ENCODE data around the gene CABLES2. TPM values are rescaled to one million over a fixed set of nuclear protein-coding genes. Genes with fewer than 3 reads are reported as not detected.

The CABLES2 gene
- total and polyA plus RNA-seq, 10 of the 15 experiments (the other 5 are each of a cell fraction or from before 2014, with no cell fraction given), result 2.2 to 14.9 (median 5.3) TPM

DNA sequence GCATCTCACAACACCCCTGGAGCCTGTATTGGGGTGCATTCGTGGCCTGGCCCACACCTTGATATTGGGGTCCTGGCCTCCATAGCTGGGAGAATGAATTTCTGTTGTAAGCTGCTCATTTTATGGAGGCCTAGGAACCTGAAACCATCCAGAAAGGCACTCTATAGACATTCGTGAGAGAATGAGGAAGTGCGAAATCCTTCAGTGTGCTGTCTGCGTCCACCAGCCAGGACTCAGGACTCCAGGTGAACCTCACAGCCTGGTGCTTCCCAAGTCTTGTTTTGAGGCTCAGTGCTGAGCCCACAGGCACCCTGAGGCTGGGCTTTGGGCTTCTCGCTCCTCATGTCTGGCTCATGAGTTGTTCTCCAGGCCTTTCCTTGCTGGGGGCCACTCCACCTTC, 32.1 kb upstream of the CABLES2 start:
- SMC1A ChIA-PET (ENCODE audit: uncharacterized antibody, unreplicated experiment), result no interaction called here
- Histone ChIP-seq H3K36me3 (ENCODE audit: control insufficient read depth in 2 of 2, insufficient read depth in 2 of 2, low read length in 1 of 2) (no peaks in the 10 kb centered on the region), H3K4me3 (no peak overlapping the region), H4K20me1 (ENCODE audit: control insufficient read depth, insufficient read depth) (no peaks in the 10 kb centered on the region), H3K27me3 (replicated peaks in 1 of 2; ENCODE audit: control insufficient read depth in 2 of 2, insufficient read depth in 2 of 2, low read length in 1 of 2) (peaks cover 0 to 12% of the 10 kb centered on the region in 2 experiments; a peak in 3 of 4 replicates), H3K79me2 (ENCODE audit: control insufficient read depth, insufficient read depth, low read length) (no peaks in the 10 kb centered on the region), H3K9ac (ENCODE audit: control insufficient read depth, insufficient read depth, low read length) (no peak overlapping the region), H3K4me1 (ENCODE audit: control insufficient read depth, insufficient read depth, low read length) (no peaks in the 10 kb centered on the region), H3K27ac (ENCODE audit: control insufficient read depth, insufficient read depth) (no peak overlapping the region), H2AFZ (ENCODE audit: control insufficient read depth, low read depth, low read length) (no peak overlapping the region), H3K4me2 (ENCODE audit: control insufficient read depth, insufficient read depth) (no peak overlapping the region), H3K9me3 (replicated peaks; ENCODE audit: control insufficient read depth, insufficient read depth, low read length) (no peaks in the 10 kb centered on the region)
- CTCF ChIA-PET, result no interaction called here
- BruUV-seq (replicated peaks), result no TSS peak
- 13% methylated on average over 5 of the region's 5 CpGs for WGBS (ENCODE audit: insufficient coverage, insufficient replicate concordance, low lambda C conversion rate, missing lambda C conversion rate)
- POLR2A ChIA-PET, result no interaction called here
- in situ Hi-C loops (cut with MboI) (no loop called here), intact Hi-C loops (cut with micrococcal nuclease; ENCODE audit: unreplicated experiment) (no loop called here)
- DNase-seq (ENCODE audit: low read depth, low spot score) (no peak), FAIRE-seq (no peak), ATAC-seq (peak; percentile 55; the same call in 2 of the 3 replicates)
- TF ChIP-seq SPI1 (IDR thresholded peaks at IDR 0.05; ENCODE audit: borderline replicate concordance, insufficient read depth, low read depth, low read length) (peak; percentile 93), SUZ12 (IDR thresholded peaks at IDR 0.05; ENCODE audit: unreplicated experiment) (no peak), SMC3 (IDR thresholded peaks at IDR 0.05; ENCODE audit: borderline replicate concordance, low read length) (no peak), FOXK2 (IDR thresholded peaks at IDR 0.05) (no peak), ZNF384 (IDR thresholded peaks at IDR 0.05; ENCODE audit: borderline replicate concordance, low read depth, low read length) (no peak), EP300 (IDR thresholded peaks at IDR 0.05; ENCODE audit: borderline replicate concordance in 1 of 2, control insufficient read depth in 1 of 2, low read depth in 2 of 2, low read length in 2 of 2) (no peak)
- TF ChIP-seq, protein P1, sequence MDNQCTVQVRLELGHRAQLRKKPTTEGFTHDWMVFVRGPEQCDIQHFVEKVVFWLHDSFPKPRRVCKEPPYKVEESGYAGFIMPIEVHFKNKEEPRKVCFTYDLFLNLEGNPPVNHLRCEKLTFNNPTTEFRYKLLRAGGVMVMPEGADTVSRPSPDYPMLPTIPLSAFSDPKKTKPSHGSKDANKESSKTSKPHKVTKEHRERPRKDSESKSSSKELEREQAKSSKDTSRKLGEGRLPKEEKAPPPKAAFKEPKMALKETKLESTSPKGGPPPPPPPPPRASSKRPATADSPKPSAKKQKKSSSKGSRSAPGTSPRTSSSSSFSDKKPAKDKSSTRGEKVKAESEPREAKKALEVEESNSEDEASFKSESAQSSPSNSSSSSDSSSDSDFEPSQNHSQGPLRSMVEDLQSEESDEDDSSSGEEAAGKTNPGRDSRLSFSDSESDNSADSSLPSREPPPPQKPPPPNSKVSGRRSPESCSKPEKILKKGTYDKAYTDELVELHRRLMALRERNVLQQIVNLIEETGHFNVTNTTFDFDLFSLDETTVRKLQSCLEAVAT (IDR thresholded peaks at IDR 0.05), result no peak
- RAD21 ChIA-PET (ENCODE audit: unreplicated experiment), result no interaction called here
